ENCODE measurements around the gene ZNF341.

The ZNF341 gene

GRCh38 chr20:33701629-33702450 lies 30.0 kb upstream of the ZNF341 start:
- Histone ChIP-seq H3K27me3 (replicated peaks; ENCODE audit: insufficient read depth, low read length) (no peaks in the 10 kb centered on the region), H3K27ac (ENCODE audit: low read length) (no peak overlapping the region), H3K9me2 (replicated peaks; ENCODE audit: insufficient read depth, low read length) (no peaks in the 10 kb centered on the region), H4K20me1 (ENCODE audit: insufficient read depth, low read length) (no peaks in the 10 kb centered on the region), H3K4me3 (ENCODE audit: low read length) (no peak overlapping the region), H3K4me2 (ENCODE audit: low read depth, low read length) (no peak overlapping the region), H3K9ac (ENCODE audit: low read length) (no peak overlapping the region), H2AFZ (ENCODE audit: low read length) (no peak overlapping the region), H3F3A (ENCODE audit: insufficient read depth, low read length) (no peaks in the 10 kb centered on the region), H3K79me2 (ENCODE audit: low read length) (no peaks in the 10 kb centered on the region), H3K36me3 (replicated peaks; ENCODE audit: insufficient read depth, low read length) (no peaks in the 10 kb centered on the region), H3K4me1 (ENCODE audit: low read length) (no peaks in the 10 kb centered on the region), H3K9me3 (replicated peaks; ENCODE audit: insufficient read depth, low read length) (no peaks in the 10 kb centered on the region)
- TF ChIP-seq EZH2phosphoT487 (IDR thresholded peaks at IDR 0.05; ENCODE audit: low read length): no peak
- no peak for TF ChIP-seq EZH2 (optimal IDR thresholded peaks at IDR 0.05; ENCODE audit: low read depth, low read length)
- no peak for TF ChIP-seq CTCF (IDR thresholded peaks at IDR 0.05; ENCODE audit: low read length)
- no peak for DNase-seq

- no peak for DNase-seq
Observed at GRCh38 chr20:33702861-33703260, 28.9 kb upstream of the ZNF341 start.

DNA sequence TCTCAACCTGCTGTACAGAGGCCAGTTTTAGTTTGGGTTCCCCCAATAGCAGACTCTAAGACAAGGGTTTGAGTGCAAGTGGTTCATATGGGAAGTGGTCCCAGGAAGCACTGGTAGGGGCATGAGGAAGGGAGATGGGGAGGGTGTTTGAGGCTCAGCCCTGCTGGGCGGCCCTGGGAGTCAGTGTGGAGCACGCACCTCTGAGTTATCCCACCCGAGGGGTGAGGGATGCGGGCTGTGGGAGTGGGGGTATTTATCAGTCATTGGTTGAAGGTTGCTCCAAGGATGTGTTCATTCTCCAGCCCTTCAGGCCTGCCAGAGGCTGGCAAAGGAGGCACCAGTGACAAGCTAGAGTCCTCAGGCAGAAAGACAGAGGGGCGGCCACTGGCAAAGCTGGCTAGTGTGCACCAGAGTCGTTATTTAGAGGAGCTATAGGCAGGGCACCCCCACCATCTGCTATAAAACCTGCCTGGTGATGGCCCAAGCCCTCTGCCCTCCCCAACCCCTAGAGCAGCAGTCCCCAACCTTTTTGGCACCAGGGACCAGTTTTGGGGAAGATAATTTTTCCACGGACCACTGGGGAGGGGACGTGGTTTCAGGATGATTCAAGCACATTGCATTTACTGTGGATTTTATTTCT lies 28.2 kb upstream of the ZNF341 start:
- Histone ChIP-seq H4K20me1 (ENCODE audit: insufficient read depth, low read length) (no peaks in the 10 kb centered on the region), H3K27me3 (replicated peaks; ENCODE audit: insufficient read depth, low read length) (no peaks in the 10 kb centered on the region), H3K4me1 (ENCODE audit: low read length) (no peaks in the 10 kb centered on the region), H3K36me3 (replicated peaks; ENCODE audit: insufficient read depth, low read length) (no peaks in the 10 kb centered on the region), H3K27ac (ENCODE audit: low read length) (no peak overlapping the region), H3F3A (ENCODE audit: insufficient read depth, low read length) (no peaks in the 10 kb centered on the region), H3K9me2 (replicated peaks; ENCODE audit: insufficient read depth, low read length) (no peaks in the 10 kb centered on the region), H3K9me3 (replicated peaks; ENCODE audit: insufficient read depth, low read length) (no peaks in the 10 kb centered on the region), H2AFZ (ENCODE audit: low read length) (no peak overlapping the region), H3K4me3 (ENCODE audit: low read length) (no peak overlapping the region), H3K9ac (ENCODE audit: low read length) (no peak overlapping the region), H3K4me2 (ENCODE audit: low read depth, low read length) (no peak overlapping the region), H3K79me2 (ENCODE audit: low read length) (no peaks in the 10 kb centered on the region)
- no peak for DNase-seq
- no peak for TF ChIP-seq EZH2 (optimal IDR thresholded peaks at IDR 0.05; ENCODE audit: low read depth, low read length)
- no peak for TF ChIP-seq CTCF (IDR thresholded peaks at IDR 0.05; ENCODE audit: low read length)
- no peak for TF ChIP-seq EZH2phosphoT487 (IDR thresholded peaks at IDR 0.05; ENCODE audit: low read length)

More at GRCh38 chr20:33702861-33703260, 28.9 kb upstream of the ZNF341 start:
- H3K79me2 ChIP-seq (ENCODE audit: low read length): no peaks in the 10 kb centered on the region
- H3K27ac ChIP-seq (ENCODE audit: low read length): no peak overlapping the region
- no peaks in the 10 kb centered on the region for H3K4me1 ChIP-seq (ENCODE audit: low read length)
- H3K4me2 ChIP-seq (ENCODE audit: low read depth, low read length): no peak overlapping the region
- TF ChIP-seq EZH2phosphoT487 (IDR thresholded peaks at IDR 0.05; ENCODE audit: low read length): no peak
- TF ChIP-seq CTCF (IDR thresholded peaks at IDR 0.05; ENCODE audit: low read length): no peak
- no peak for TF ChIP-seq EZH2 (optimal IDR thresholded peaks at IDR 0.05; ENCODE audit: low read depth, low read length)
- H3K9ac ChIP-seq (ENCODE audit: low read length): no peak overlapping the region
- H3K36me3 ChIP-seq (replicated peaks; ENCODE audit: insufficient read depth, low read length): no peaks in the 10 kb centered on the region
- no peak overlapping the region for H3K4me3 ChIP-seq (ENCODE audit: low read length)
- H3F3A ChIP-seq (ENCODE audit: insufficient read depth, low read length): no peaks in the 10 kb centered on the region
- H3K9me3 ChIP-seq (replicated peaks; ENCODE audit: insufficient read depth, low read length): no peaks in the 10 kb centered on the region
- H3K27me3 ChIP-seq (replicated peaks; ENCODE audit: insufficient read depth, low read length): no peaks in the 10 kb centered on the region
- no peaks in the 10 kb centered on the region for H3K9me2 ChIP-seq (replicated peaks; ENCODE audit: insufficient read depth, low read length)
- H2AFZ ChIP-seq (ENCODE audit: low read length): no peak overlapping the region
- no peaks in the 10 kb centered on the region for H4K20me1 ChIP-seq (ENCODE audit: insufficient read depth, low read length)

Measured in MM.1S (cell line).